Stimulated activated CD8-positive, alpha-beta memory T cell treated with anti-CD3 and anti-CD28 coated beads, Interleukin-7, amount 100 ng/mL, for 48 hours (primary cell): ENCODE measurements around the gene DPP6.

ENCODE experiments used
- DNase-seq, 2 donors: peaks; one replicate each; pipeline ENCODE4 v3.0.0-alpha.2; 2020; ENCODE audit warnings: low read depth in 1 of 2; ENCODE audit errors: extremely low read depth in 1 of 2

DPP6 gene

GRCh38 chr7:154844955-154845354 is 792.8 kb downstream of the DPP6 start:
- no peak for DNase-seq

GRCh38 chr7:154848464-154848863 is 796.3 kb downstream of the DPP6 start:
- no peak for DNase-seq

DNA sequence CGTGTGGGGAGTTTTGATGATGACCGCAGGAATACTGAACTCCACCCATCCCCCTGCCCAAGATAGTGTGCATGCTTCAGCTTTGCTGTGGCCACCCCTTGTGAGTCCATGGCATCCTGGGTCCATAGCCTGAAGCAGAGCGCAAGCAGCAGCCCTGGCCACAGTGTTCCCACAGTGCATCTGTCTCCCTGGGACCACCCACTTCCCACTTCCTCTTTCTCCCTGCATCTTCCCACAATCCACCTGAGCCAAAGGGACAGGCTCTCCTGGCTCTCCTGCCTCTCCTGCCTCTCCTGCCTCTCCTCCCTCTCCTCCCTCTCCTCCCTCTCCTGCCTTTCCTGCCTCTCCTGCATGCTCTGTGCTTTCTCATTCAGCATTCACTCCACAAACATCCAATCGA is 800.0 kb downstream of the DPP6 start:
- DNase-seq: no peak

DNA sequence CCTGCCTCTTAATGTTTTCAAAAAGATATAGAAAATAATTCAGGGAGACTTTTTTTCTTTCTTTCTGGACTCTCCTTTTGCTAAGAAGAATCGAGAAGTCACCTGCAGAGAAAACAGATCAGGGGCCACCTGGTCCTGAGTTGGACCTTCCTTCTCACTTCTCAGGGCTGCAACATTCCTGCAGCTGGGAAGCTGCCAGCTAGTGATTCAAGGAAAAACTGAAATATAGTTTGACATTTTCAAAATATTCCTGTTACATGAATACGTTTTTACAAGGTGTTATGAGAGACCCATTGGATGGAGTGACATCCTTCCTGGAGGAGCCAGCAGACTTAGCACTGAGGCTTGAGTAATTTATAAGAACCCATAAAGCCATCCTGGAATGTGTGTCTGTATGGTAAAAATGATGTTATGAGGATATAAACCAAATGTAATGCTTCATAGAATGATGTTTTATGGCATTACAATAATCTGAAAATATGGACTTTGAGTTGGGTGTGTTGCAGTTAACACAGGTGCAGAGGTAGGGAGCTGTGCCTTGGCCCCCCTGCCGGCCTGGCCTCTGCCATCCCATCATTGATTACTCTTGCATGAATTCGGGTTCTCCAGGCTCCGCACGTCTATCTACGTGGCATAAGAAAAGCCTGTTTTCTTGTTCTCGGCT is 801.0 kb downstream of the DPP6 start:
- no peak for DNase-seq

GRCh38 chr7:154853727-154854095 is 801.5 kb downstream of the DPP6 start:
- DNase-seq: no peak

GRCh38 chr7:154854836-154855235 is 802.6 kb downstream of the DPP6 start:
- no peak for DNase-seq

- DNase-seq: no peak
Observed at GRCh38 chr7:154855366-154855765, 803.2 kb downstream of the DPP6 start.

DNA sequence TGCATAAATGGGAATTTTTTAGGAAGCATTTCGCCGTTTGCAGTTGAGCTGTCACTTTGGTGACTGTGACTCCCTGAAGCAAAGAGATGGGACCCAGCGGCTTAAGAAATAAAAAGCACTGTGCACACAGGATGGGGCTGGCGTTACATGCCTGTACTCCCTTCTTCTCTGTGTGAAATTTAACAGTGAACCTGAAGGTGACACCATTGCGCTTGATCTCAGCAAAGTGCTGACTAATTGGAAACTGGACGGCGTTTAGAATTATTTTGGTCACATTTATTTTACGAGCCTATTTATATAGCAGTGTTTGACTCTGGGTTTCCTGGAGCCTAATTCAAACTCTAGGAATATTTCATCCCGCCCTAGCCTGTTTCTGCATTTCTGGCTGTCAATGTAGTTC is 804.5 kb downstream of the DPP6 start:
- DNase-seq: no peak

DNA sequence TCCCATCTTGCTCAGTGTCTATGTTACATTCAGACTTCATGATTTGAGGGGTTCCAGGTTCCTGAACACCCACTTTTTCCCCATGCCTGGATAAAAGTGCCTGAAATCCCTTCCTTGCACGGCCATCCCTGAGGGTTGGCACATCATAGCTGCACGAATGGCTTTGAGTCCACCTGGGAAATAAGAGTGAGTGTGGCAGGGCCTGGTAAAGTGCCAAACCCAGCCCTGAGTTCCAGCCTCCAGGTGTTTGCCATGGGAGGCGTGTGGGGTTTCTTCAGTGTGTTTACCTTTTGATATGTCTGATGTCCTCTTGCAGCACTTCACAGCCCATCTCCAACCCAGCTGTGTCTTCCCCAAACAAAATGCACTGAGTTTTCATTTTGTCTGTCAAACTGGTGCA is 805.0 kb downstream of the DPP6 start:
- no peak for DNase-seq

DNA sequence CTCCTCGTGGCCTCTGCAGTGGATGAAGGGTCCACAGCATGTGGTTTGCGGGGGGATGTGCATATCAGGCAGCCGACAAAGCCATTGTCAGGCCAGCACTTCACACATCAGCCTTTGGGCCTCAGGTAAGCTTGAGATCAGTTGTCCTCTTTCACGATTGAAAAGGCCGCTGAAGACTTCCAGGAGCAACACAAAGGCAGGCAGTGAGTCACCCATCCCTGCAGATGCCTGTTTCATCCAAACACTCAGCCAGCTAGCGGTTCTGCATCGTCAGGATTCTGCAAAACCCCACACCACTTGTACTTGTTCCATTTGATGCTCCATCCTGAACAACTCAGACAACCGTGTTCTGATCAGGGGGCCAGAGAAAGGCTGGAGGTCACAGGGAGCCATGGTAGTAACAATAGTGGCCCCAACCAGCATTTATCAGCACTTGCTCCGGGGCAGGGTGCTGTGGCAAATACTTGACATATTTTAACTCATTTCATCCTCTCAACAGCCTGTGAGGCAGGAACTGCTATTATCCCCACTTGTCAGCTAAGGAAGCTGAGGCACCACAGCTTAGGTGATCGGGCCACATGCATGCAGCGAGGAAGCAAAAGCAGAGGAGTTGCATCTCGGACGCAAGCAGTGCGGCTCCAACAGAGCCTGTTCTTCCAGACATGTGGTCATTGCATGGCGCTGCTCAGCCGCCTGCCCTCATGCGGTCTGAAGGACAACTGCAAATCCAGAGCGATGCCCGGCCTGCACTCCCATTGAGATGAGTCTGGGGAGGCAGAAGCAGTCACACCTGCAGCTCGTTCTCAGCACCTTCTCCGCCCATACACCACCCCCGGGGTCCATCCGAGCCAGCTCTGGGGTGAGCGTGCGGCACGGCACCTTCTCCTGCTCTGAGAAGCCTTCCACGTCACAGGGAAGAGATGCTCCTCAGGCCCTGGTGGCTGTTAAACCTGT is 805.8 kb downstream of the DPP6 start:
- no peak for DNase-seq

- DNase-seq: no peak
Observed at GRCh38 chr7:154858836-154859537, 806.8 kb downstream of the DPP6 start.

DNA sequence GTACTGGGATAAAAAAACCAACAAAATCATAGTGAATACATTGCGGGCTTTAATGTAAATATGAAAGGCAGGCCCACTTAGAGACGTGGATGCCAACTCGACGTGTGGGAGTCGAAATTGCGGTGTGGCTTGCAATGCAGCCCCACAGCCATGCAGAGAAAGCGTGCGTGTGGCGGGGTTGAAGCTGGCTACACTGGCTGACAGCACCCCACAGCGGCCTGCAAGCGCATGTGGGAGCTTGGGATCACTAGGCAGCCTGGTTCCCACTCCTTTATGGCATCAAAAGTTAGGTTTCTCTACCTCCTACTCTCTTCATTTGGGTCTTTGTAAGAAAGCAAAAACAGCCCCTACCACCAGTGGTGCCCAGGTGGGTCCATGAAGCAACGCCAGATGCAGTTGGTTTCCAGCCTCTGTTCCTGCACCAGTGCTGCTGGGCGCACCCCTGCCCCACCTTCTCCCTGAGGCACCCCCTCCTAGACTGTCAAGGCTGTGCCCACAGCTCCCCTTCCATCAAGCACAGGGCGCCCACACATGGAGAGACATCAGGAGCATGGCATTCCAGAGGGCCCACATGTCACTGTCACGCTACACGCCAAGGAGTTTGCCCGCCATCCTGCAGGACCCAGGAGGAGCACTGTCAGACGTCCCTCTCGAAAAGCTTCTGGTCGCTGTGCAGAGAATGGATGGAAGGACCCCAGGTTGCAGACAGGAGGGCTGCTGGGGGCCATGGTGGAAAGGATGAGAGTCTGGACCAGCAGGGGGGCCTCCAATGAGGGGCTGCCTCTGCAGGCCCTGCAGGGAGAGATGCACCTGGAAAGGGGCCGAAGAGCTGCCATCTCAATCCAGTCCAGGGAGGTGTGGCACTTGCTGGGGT is 807.8 kb downstream of the DPP6 start:
- no peak for DNase-seq

- DNase-seq: no peak
Observed at GRCh38 chr7:154860621-154861375, 808.6 kb downstream of the DPP6 start.

DNA sequence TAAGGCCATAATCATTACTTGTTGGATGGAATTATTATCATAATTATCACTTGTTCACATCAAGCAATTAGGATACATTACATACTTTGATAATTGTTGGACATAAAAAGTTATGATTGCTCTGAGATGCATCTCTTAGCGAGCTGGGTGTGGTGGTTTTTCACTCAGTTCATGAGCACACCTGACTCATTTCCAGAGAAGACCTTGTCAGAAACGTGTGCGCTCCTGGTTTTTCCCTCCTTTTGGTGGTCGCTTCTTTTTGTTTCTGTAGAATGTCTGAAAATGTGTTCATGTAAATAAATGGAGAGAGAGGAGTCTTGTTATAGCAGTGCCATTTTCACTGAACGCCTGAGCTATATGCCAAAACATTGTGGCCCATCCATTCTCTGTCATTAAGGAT is 809.4 kb downstream of the DPP6 start:
- DNase-seq: no peak

GRCh38 chr7:154862153-154862791 is 810.1 kb downstream of the DPP6 start:
- DNase-seq: no peak

DNA sequence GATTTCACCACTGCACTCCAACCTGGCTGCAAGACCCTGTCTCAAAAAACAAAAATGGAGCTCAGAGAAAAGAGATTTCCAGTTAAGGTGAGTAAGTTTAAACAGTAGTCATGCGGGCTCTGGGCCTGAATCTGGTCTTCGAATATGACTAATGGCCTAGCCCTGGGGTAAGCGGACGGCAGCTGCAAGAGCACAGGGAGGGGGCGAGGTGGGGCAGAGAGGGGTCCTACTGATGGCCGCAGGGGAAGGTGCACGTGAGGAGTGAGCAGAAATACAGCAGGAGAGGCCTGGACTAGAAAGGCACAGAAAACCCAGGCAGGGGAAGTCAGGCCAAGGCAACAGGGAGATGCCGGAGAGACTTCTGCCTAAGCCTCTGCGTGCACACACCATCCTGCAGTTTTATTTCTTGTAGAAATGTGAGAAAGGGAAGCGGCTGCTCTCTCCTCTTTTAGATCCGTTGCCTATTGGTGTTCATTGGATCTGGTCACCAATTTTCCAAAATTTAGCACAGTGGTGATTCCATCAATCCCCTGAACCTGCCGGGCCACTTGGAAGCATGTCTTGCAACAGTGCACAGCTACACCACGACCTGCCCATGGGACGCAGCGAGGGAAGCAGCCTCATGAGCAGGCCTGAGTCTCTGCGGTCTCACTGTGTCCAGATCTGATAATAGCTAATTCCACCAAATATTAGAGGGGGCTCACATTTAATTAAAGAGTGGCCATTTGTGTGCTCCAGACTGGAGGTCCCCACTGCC is 811.7 kb downstream of the DPP6 start:
- DNase-seq: no peak

GRCh38 chr7:154864523-154864891 is 812.3 kb downstream of the DPP6 start:
- no peak for DNase-seq

DNA sequence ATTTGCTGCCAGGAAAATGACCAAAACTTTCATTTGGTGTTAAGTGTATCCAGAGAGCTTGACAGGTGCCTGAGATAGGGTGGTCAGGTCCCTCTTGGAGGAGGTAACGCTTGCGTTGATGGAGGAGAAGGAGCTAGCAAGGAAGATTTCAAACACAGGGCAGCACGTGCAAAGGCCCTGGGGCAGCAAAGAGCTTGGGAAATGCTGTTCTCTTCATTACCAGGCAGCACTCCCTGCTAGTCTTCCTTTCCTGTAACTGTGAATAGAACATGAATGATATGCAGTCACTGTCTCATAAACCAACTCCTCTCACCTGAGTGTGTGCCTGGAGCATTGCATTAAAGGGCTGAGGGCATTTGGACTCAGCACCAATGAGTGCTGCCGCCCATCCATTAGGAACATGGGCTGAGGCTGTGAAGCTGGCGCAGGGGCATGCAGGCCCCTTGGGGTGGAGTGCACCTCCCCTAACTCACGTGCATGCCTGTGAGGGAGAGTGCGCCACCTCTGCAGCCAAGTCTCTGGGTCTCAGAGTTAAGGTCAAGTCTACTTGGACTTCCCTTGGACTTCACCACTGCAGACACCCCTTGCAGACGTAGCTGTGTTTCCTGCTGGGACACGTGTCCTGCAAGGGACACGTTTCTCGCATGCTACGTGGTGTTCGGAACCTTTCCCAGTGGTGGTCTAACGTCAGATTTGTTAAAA is 813.9 kb downstream of the DPP6 start:
- no peak for DNase-seq
